A549 treated with CORT108297 at 1 μM for 4 hours (cell line): ENCODE data around the gene SERPINA4. TPM values are rescaled to one million over a fixed set of nuclear protein-coding genes. Genes with fewer than 3 reads are reported as not detected.

Source experiments
- total RNA-seq: library from RNA; stranded (reverse); fragments of 200-300 nt; extraction: Qiagen RNA extraction; gene quantifications from 5 replicates; pipeline ENCODE4 v1.2.3, GENCODE V29; 2022

SERPINA4 gene
- not detected in 5 replicates for total RNA-seq

GRCh38 chr14:94560751-94561655 is at the start of gene SERPINA4:
TSS of gene SERPINA4 (plus strand) at chr14:94561442. CDS start at chr14:94563483, 2,041 bp downstream.

GRCh38 chr14:94581127-94581999 is 20.1 kb downstream of the SERPINA4 start, which contains the start of gene SERPINA5:
TSS of gene SERPINA5 (plus strand) at chr14:94581426. CDS start at chr14:94587363, 5,937 bp downstream.

GRCh38 chr14:94612174-94612573 is 50.9 kb downstream of the SERPINA4 start, which contains the start of gene SERPINA3:
TSS of gene SERPINA3 (plus strand) at chr14:94612391. CDS start at chr14:94614442, 2,051 bp downstream.

Other genes starting within 250 kb of the SERPINA4 start
- 0.63 to 1.1 TPM (median 0.95 TPM) in 5 replicates for gene SERPINA6, start 238.1 kb upstream of the SERPINA4 start, total RNA-seq
- not detected in 5 replicates for gene SERPINA2, start 194.7 kb upstream of the SERPINA4 start, total RNA-seq
- gene SERPINA1, start 172.8 kb upstream of the SERPINA4 start, total RNA-seq = 0.54 to 0.88 TPM (median 0.67 TPM) in 5 replicates
- not detected in 5 replicates for gene SERPINA11, start 108.6 kb upstream of the SERPINA4 start, total RNA-seq
- 0.08 TPM in 1 of 5 replicates, not detected in the others for gene SERPINA9, start 85.2 kb upstream of the SERPINA4 start, total RNA-seq
- gene SERPINA12, start 52.0 kb upstream of the SERPINA4 start, total RNA-seq = not detected in 5 replicates
- gene SERPINA5, start 20.0 kb downstream of the SERPINA4 start, total RNA-seq = 0.05 to 0.16 TPM (median 0.14 TPM) in 5 replicates
- gene SERPINA3, start 50.9 kb downstream of the SERPINA4 start, total RNA-seq = 6.6 to 11.2 TPM (median 9.0 TPM) in 5 replicates
- 0.24 to 0.76 TPM (median 0.49 TPM) in 5 replicates for gene GSC, start 208.7 kb downstream of the SERPINA4 start, total RNA-seq